ENCODE results near the gene PROS1.
"Not testable (repeated sequence)": the region's sequence is repeated elsewhere in the genome, so short reads cannot be mapped to it uniquely, and the experiment has no call there.

PROS1 gene

GRCh38 chr3:93867425-93867824, 106.3 kb downstream of the PROS1 start:
- no peak for DNase-seq

- no peak for DNase-seq
These were observed 112.7 kb downstream of the PROS1 start for GRCh38 chr3:93861017-93861416.

- no peak for DNase-seq
These were observed 118.3 kb downstream of the PROS1 start for GRCh38 chr3:93855401-93855800.

GRCh38 chr3:93852228-93852627, 121.5 kb downstream of the PROS1 start:
- DNase-seq, result not testable (repeated sequence)

- no peak for DNase-seq
These were observed 129.7 kb downstream of the PROS1 start for GRCh38 chr3:93843981-93844380.

- not testable (repeated sequence) for DNase-seq
These were observed 134.5 kb downstream of the PROS1 start for GRCh38 chr3:93839193-93839592.

Data from activated CD8-positive, alpha-beta memory T cell treated with anti-CD3 and anti-CD28 coated beads, Interleukin-2, amount 50 U/mL, for 4 hours (primary cell).